GM23338 (cell line): ENCODE results near the gene CCNI.

Experiments used
- CREB1 ChIP-seq: fragments of 250-450 bp; sonication (Bioruptor Pico); IDR thresholded peaks from 2 replicates; pipeline ENCODE4 v1.5.0; 2020; ENCODE audit warnings: low read depth, mild to moderate bottlenecking, moderate library complexity
- CTCF ChIP-seq, 2 experiments: fragments of 200-600 bp in 1 of 2; sonication (generic) in 1 of 2; conservative IDR thresholded peaks; 2 replicates each; pipeline versions ENCODE4 v1.5.1 to v1.6.1; 2016 to 2017; ENCODE audit warnings: antibody characterized with exemption in 2 of 2, low read depth in 2 of 2, mild to moderate bottlenecking in 2 of 2, moderate library complexity in 1 of 2
- ETS1 ChIP-seq: IDR thresholded peaks from 2 replicates; pipeline ENCODE4 v1.6.1; 2016; ENCODE audit warnings: antibody characterized with exemption
- EZH2 ChIP-seq: fragments of 200-600 bp; sonication (generic); IDR thresholded peaks from one replicate; pipeline ENCODE4 v1.8.0; 2017; ENCODE audit warnings: antibody characterized with exemption, mild to moderate bottlenecking, low read depth; ENCODE audit not compliant: unreplicated experiment
- EZH2phosphoT487 ChIP-seq: fragments of 200-600 bp; sonication (generic); IDR thresholded peaks from one replicate; pipeline ENCODE4 v1.8.1; 2018; ENCODE audit warnings: antibody characterized with exemption; ENCODE audit not compliant: unreplicated experiment
- JUNB ChIP-seq: IDR thresholded peaks from one replicate; pipeline ENCODE4 v1.6.1; 2016; ENCODE audit warnings: antibody characterized with exemption; ENCODE audit not compliant: unreplicated experiment
- POLR2AphosphoS5 ChIP-seq: IDR thresholded peaks from 2 replicates; pipeline ENCODE4 v1.6.1; 2016; ENCODE audit warnings: antibody characterized with exemption, low read depth
- REST ChIP-seq: IDR thresholded peaks from one replicate; pipeline ENCODE4 v1.6.1; 2018; ENCODE audit warnings: antibody characterized with exemption; ENCODE audit not compliant: unreplicated experiment
- ZNF114 ChIP-seq: fragments of 250-450 bp; sonication (Bioruptor Pico); IDR thresholded peaks from 2 replicates; pipeline ENCODE4 v1.5.0; 2020; ENCODE audit warnings: mild to moderate bottlenecking, moderate library complexity
- ZNF331 ChIP-seq: fragments of 250-450 bp; sonication (Bioruptor Pico); IDR thresholded peaks from 2 replicates; pipeline ENCODE4 v1.5.0; 2020; ENCODE audit warnings: low read depth, mild to moderate bottlenecking, moderate library complexity
- ZNF462 ChIP-seq: fragments of 250-450 bp; sonication (Bioruptor Pico); IDR thresholded peaks from 2 replicates; pipeline ENCODE4 v1.5.0; 2020; ENCODE audit warnings: mild to moderate bottlenecking, moderate library complexity

GRCh38 chr4:77001907-77002306 is 73.9 kb downstream of the CCNI start:
- TF ChIP-seq CTCF (conservative IDR thresholded peaks at IDR 0.05; ENCODE audit: low read depth in 2 of 2), result no peak
- no peak for TF ChIP-seq REST
- TF ChIP-seq EZH2, result no peak
- TF ChIP-seq ETS1, result no peak
- no peak for TF ChIP-seq EZH2phosphoT487
- no peak for TF ChIP-seq POLR2AphosphoS5
- TF ChIP-seq JUNB, result no peak
- TF ChIP-seq ZNF114, result no peak
- no peak for TF ChIP-seq ZNF331 (CRISPR knock-in tag)
- TF ChIP-seq ZNF462, result no peak; the same call in 1 of the 2 replicates
- no peak for TF ChIP-seq CREB1 (CRISPR knock-in tag)
